Mucosa of rectum (tissue), 2 donors: ENCODE measurements around the gene PCBP3.
"Not testable (repeated sequence)": the region's sequence is repeated elsewhere in the genome, so short reads cannot be mapped to it uniquely, and the experiment has no call there.

Experiments
- H3K27ac ChIP-seq, 2 donors: one replicate each; pipeline ENCODE4 v1.7.0; 2013; ENCODE audit warnings: inconsistent platforms in 2 of 2, low read depth in 2 of 2, low read length in 2 of 2
- H3K27me3 ChIP-seq, 2 donors: one replicate each; pipeline ENCODE4 v1.7.0; 2013; ENCODE audit warnings: low read length in 2 of 2; ENCODE audit not compliant: control insufficient read depth in 2 of 2, insufficient read depth in 2 of 2
- H3K36me3 ChIP-seq, 2 donors: one replicate each; pipeline ENCODE4 v1.7.0; 2013; ENCODE audit warnings: low read length in 2 of 2; ENCODE audit not compliant: control insufficient read depth in 2 of 2, insufficient read depth in 2 of 2
- H3K4me1 ChIP-seq, 2 donors: one replicate each; pipeline ENCODE4 v1.7.0; 2013; ENCODE audit warnings: low read length in 2 of 2, mild to moderate bottlenecking in 1 of 2; ENCODE audit not compliant: control insufficient read depth in 2 of 2, insufficient read depth in 2 of 2
- H3K4me3 ChIP-seq, 2 donors: one replicate each; pipeline ENCODE4 v1.7.0; 2013; ENCODE audit warnings: low read length in 2 of 2
- H3K9ac ChIP-seq, 2 donors: one replicate each; pipeline ENCODE4 v1.7.0; 2013; ENCODE audit warnings: low read length in 2 of 2, low read depth in 1 of 2, mild to moderate bottlenecking in 1 of 2
- H3K9me3 ChIP-seq, 2 donors: one replicate each; pipeline ENCODE4 v1.7.0; 2013; ENCODE audit warnings: low read length in 2 of 2; ENCODE audit not compliant: control insufficient read depth in 2 of 2
- donor health status: healthy.
- donor health status: Normal muscosa, but diverticular disease.

The PCBP3 gene

GRCh38 chr21:45849651-45850050, 206.1 kb downstream of the PCBP3 start:
- H3K9me3 ChIP-seq = no peaks in the 10 kb centered on the region
- H3K4me1 ChIP-seq = no peaks in the 10 kb centered on the region
- no peaks in the 10 kb centered on the region for H3K27me3 ChIP-seq
- H3K9ac ChIP-seq = no peak overlapping the region
- H3K4me3 ChIP-seq = no peak overlapping the region
- no peaks in the 10 kb centered on the region for H3K36me3 ChIP-seq
- no peak overlapping the region for H3K27ac ChIP-seq

GRCh38 chr21:45850181-45850580, 206.7 kb downstream of the PCBP3 start:
- H3K27me3 ChIP-seq = no peaks in the 10 kb centered on the region
- H3K27ac ChIP-seq = no peak overlapping the region
- H3K9me3 ChIP-seq = no peaks in the 10 kb centered on the region
- H3K9ac ChIP-seq = no peak overlapping the region
- H3K4me1 ChIP-seq = no peaks in the 10 kb centered on the region
- H3K4me3 ChIP-seq = no peak overlapping the region
- H3K36me3 ChIP-seq = no peaks in the 10 kb centered on the region

- H3K9ac ChIP-seq, H3K36me3 ChIP-seq, H3K4me3 ChIP-seq, H3K9me3 ChIP-seq, H3K27me3 ChIP-seq, H3K4me1 ChIP-seq, H3K27ac ChIP-seq: not testable (repeated sequence)
Observed at GRCh38 chr21:45852386-45852785, 208.9 kb downstream of the PCBP3 start.

GRCh38 chr21:45852886-45853400, 209.4 kb downstream of the PCBP3 start:
- no peaks in the 10 kb centered on the region for H3K9me3 ChIP-seq
- no peak overlapping the region for H3K4me3 ChIP-seq
- no peak overlapping the region for H3K9ac ChIP-seq
- H3K36me3 ChIP-seq = no peaks in the 10 kb centered on the region
- no peaks in the 10 kb centered on the region for H3K4me1 ChIP-seq
- no peak overlapping the region for H3K27ac ChIP-seq
- no peaks in the 10 kb centered on the region for H3K27me3 ChIP-seq

- H3K9me3 ChIP-seq = no peaks in the 10 kb centered on the region
- H3K4me3 ChIP-seq = no peak overlapping the region
- H3K27me3 ChIP-seq = no peaks in the 10 kb centered on the region
- H3K9ac ChIP-seq = no peak overlapping the region
- H3K27ac ChIP-seq = no peak overlapping the region
- H3K4me1 ChIP-seq = no peaks in the 10 kb centered on the region
- H3K36me3 ChIP-seq = no peaks in the 10 kb centered on the region
Observed at GRCh38 chr21:45853703-45854342, 210.3 kb downstream of the PCBP3 start.

- Histone ChIP-seq H3K27ac (no peak overlapping the region), H3K9ac (no peak overlapping the region)
Observed at GRCh38 chr21:45854690-45855247, 211.2 kb downstream of the PCBP3 start.

GRCh38 chr21:45855248-45855811, 211.8 kb downstream of the PCBP3 start:
- no peaks in the 10 kb centered on the region for H3K36me3 ChIP-seq
- no peaks in the 10 kb centered on the region for H3K9me3 ChIP-seq
- H3K4me1 ChIP-seq = no peaks in the 10 kb centered on the region
- no peak overlapping the region for H3K9ac ChIP-seq
- no peak overlapping the region for H3K4me3 ChIP-seq
- no peaks in the 10 kb centered on the region for H3K27me3 ChIP-seq
- H3K27ac ChIP-seq = no peak overlapping the region

More at GRCh38 chr21:45854690-45855247, 211.2 kb downstream of the PCBP3 start:
- Histone ChIP-seq H3K36me3 (no peaks in the 10 kb centered on the region), H3K27me3 (no peaks in the 10 kb centered on the region), H3K9me3 (no peaks in the 10 kb centered on the region), H3K4me3 (no peak overlapping the region), H3K4me1 (no peaks in the 10 kb centered on the region)

GRCh38 chr21:45856442-45856841, 212.9 kb downstream of the PCBP3 start:
- no peaks in the 10 kb centered on the region for H3K27me3 ChIP-seq
- no peaks in the 10 kb centered on the region for H3K4me1 ChIP-seq
- H3K9me3 ChIP-seq = no peaks in the 10 kb centered on the region
- H3K36me3 ChIP-seq = no peaks in the 10 kb centered on the region
- no peak overlapping the region for H3K4me3 ChIP-seq
- H3K27ac ChIP-seq = no peak overlapping the region
- H3K9ac ChIP-seq = no peak overlapping the region

- H3K9me3 ChIP-seq = no peaks in the 10 kb centered on the region
- H3K4me1 ChIP-seq = no peaks in the 10 kb centered on the region
- no peak overlapping the region for H3K9ac ChIP-seq
- H3K36me3 ChIP-seq = no peaks in the 10 kb centered on the region
- H3K27ac ChIP-seq = no peak overlapping the region
- H3K4me3 ChIP-seq = no peak overlapping the region
- no peaks in the 10 kb centered on the region for H3K27me3 ChIP-seq
Observed at GRCh38 chr21:45856906-45857305, 213.4 kb downstream of the PCBP3 start.

- H3K4me3 ChIP-seq = no peak overlapping the region
- no peaks in the 10 kb centered on the region for H3K4me1 ChIP-seq
- no peaks in the 10 kb centered on the region for H3K9me3 ChIP-seq
- H3K27ac ChIP-seq = no peak overlapping the region
- no peak overlapping the region for H3K9ac ChIP-seq
- H3K36me3 ChIP-seq = no peaks in the 10 kb centered on the region
- no peaks in the 10 kb centered on the region for H3K27me3 ChIP-seq
Observed at GRCh38 chr21:45857761-45858160, 214.2 kb downstream of the PCBP3 start.
